ENCODE data around the gene ATG5.
"Not testable (repeated sequence)": the region's sequence is repeated elsewhere in the genome, so short reads cannot be mapped to it uniquely, and the experiment has no call there.

Gene ATG5

GRCh38 chr6:106275692-106276091 lies 49.9 kb downstream of the ATG5 start:
- no peak overlapping the region for H3K27ac ChIP-seq
- TF ChIP-seq CTCF (conservative IDR thresholded peaks at IDR 0.05) (no peak), ZFX (IDR thresholded peaks at IDR 0.05) (no peak)

DNA sequence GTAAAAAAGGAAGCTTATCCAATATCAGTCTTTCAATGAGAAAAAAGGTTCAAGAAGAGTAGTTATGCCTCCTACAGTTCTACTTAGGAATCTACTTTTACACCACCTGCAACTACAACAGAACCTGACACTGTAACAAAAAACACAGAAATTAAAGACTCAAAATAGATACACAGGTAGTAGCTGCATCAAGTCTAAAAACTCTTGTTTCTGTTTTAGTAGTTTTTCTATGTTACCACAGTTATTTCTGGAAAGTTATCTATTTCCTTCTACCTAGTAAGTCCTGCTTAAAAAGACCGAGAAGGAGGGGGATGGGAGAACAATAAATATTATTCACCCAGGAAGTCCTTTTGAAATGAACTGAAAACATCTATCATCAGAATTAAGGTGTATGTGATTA lies 52.5 kb downstream of the ATG5 start:
- no peak overlapping the region for H3K27ac ChIP-seq
- TF ChIP-seq CTCF (conservative IDR thresholded peaks at IDR 0.05) (0 out of 2 replicates have a peak, but pooled peaks have one; percentile 3), ZFX (IDR thresholded peaks at IDR 0.05) (no peak)

- H3K27ac ChIP-seq, result no peak overlapping the region
Observed at GRCh38 chr6:106272287-106272686, 53.3 kb downstream of the ATG5 start.

DNA sequence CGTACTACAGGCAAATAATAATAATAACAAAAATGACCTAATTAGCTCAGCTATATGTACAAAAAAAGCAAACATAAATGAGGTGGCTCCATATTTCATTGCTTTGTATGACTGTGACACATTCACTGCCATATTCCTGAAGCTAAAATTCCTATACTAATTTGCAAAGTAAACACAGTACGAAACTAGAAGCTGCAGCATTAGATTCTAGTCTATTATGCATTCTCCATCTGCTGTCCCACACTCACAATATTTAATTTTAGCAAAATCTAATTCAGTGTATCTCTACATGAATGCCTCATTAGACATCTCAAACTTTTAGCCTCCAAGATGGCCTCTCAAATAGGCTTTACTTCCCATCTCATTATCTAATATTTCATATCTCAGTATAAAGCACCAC lies 55.1 kb downstream of the ATG5 start:
- no peak for TF ChIP-seq CTCF (conservative IDR thresholded peaks at IDR 0.05)
- TF ChIP-seq ZFX (IDR thresholded peaks at IDR 0.05), result no peak
- no peak overlapping the region for H3K27ac ChIP-seq

More at GRCh38 chr6:106272287-106272686, 53.3 kb downstream of the ATG5 start:
- no peak for TF ChIP-seq CTCF (conservative IDR thresholded peaks at IDR 0.05)
- TF ChIP-seq ZFX (IDR thresholded peaks at IDR 0.05), result no peak

GRCh38 chr6:106269268-106269919 lies 56.2 kb downstream of the ATG5 start:
- H3K27ac ChIP-seq, result not testable (repeated sequence)

- not testable (repeated sequence) for H3K27ac ChIP-seq
Observed at GRCh38 chr6:106268500-106268899, 57.1 kb downstream of the ATG5 start.

- H3K27ac ChIP-seq, result not testable (repeated sequence)
Observed at GRCh38 chr6:106264433-106264832, 61.1 kb downstream of the ATG5 start.

- H3K27ac ChIP-seq, result not testable (repeated sequence)
Observed at GRCh38 chr6:106259748-106260147, 65.8 kb downstream of the ATG5 start.

GRCh38 chr6:106258726-106259125 lies 66.8 kb downstream of the ATG5 start:
- H3K27ac ChIP-seq, result no peak overlapping the region
- TF ChIP-seq ZFX (IDR thresholded peaks at IDR 0.05) (no peak), CTCF (conservative IDR thresholded peaks at IDR 0.05) (no peak)

- no peak for TF ChIP-seq ZFX (IDR thresholded peaks at IDR 0.05)
- no peak for TF ChIP-seq CTCF (conservative IDR thresholded peaks at IDR 0.05)
- no peak overlapping the region for H3K27ac ChIP-seq
Observed at GRCh38 chr6:106257195-106257594, 68.4 kb downstream of the ATG5 start.

Data from C4-2B (cell line).